GM12892 (cell line): ENCODE data around the gene TFAM.

Experiments used
- POLR2A ChIP-seq: IDR thresholded peaks from 2 replicates; pipeline ENCODE4 v1.6.1; 2011; ENCODE audit warnings: low read depth, low read length, control low read depth
- POLR2AphosphoS5 ChIP-seq: IDR thresholded peaks from 2 replicates; pipeline ENCODE4 v1.6.1; 2011; ENCODE audit warnings: low read depth, low read length, control low read depth

DNA sequence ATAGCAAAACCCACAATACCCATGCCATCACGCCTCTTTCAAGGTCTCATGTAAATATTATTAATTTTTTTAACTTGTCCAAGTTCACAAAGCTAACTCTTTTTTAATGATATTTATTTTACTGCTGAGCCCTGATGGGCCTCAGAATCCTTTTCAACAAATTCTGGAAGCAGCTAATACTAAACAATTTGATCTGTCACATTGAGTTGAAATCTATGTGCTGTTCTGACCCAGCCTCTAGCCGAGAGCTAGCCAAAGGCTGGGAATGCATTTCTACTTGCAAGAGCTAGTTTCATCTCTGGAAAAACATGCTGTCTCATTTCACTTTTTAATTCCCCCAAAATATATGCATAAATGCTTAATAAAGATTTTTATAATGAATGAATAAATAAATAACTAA lies 47.9 kb downstream of the TFAM start:
- TF ChIP-seq POLR2AphosphoS5 = no peak
- TF ChIP-seq POLR2A = no peak
